ENCODE data around the gene CDH13. TPM values are rescaled to one million over a fixed set of nuclear protein-coding genes. Genes with fewer than 3 reads are reported as not detected.

CDH13 gene
- polyA plus RNA-seq, 1 donor from 2014 or later, result 3.2 TPM

- Histone ChIP-seq H3K9ac (ENCODE audit: low read length) (no peak overlapping the region), H3K4me3 (ENCODE audit: low read length) (no peak overlapping the region), H3K9me3 (ENCODE audit: low read length) (no peaks in the 10 kb centered on the region), H2AFZ (ENCODE audit: low read depth, low read length) (no peak overlapping the region), H3F3A (ENCODE audit: insufficient read depth, low read length, poor library complexity, severe bottlenecking) (no peaks in the 10 kb centered on the region), H3K27me3 (ENCODE audit: insufficient read depth, low read depth, low read length) (no peaks in the 10 kb centered on the region), H3K27ac (ENCODE audit: low read length) (no peak overlapping the region), H3K9me2 (ENCODE audit: insufficient read depth, low read length) (no peaks in the 10 kb centered on the region), H3K36me3 (ENCODE audit: insufficient read depth, low read length) (no peaks in the 10 kb centered on the region), H3K4me2 (ENCODE audit: low read length) (no peak overlapping the region), H4K20me1 (ENCODE audit: insufficient read depth) (no peaks in the 10 kb centered on the region), H3K79me2 (replicated peaks; ENCODE audit: insufficient read depth, low read length) (no peaks in the 10 kb centered on the region)
- TF ChIP-seq EZH2 (IDR thresholded peaks at IDR 0.05; ENCODE audit: borderline replicate concordance, insufficient read depth, low read length, poor library complexity, severe bottlenecking) (no peak), RAD21 (conservative IDR thresholded peaks at IDR 0.05) (no peak), CTCF (IDR thresholded peaks at IDR 0.05; ENCODE audit: poor library complexity, severe bottlenecking) (no peak), REST (IDR thresholded peaks at IDR 0.05; ENCODE audit: borderline replicate concordance) (no peak), MXI1 (conservative IDR thresholded peaks at IDR 0.05; ENCODE audit: poor library complexity, severe bottlenecking) (no peak), EP300 (conservative IDR thresholded peaks at IDR 0.05; ENCODE audit: poor library complexity, severe bottlenecking) (no peak), POLR2AphosphoS5 (IDR thresholded peaks at IDR 0.05) (no peak), SMC3 (conservative IDR thresholded peaks at IDR 0.05; ENCODE audit: poor library complexity) (no peak), TAF1 (IDR thresholded peaks at IDR 0.05; ENCODE audit: low read depth) (no peak)
These were observed 378.9 kb downstream of the CDH13 start for GRCh38 chr16:83005653-83006160.

- Histone ChIP-seq H4K20me1 (ENCODE audit: insufficient read depth) (no peaks in the 10 kb centered on the region), H3K9ac (ENCODE audit: low read length) (no peak overlapping the region), H3K4me2 (ENCODE audit: low read length) (no peak overlapping the region), H3K4me3 (ENCODE audit: low read length) (no peak overlapping the region), H3K9me2 (ENCODE audit: insufficient read depth, low read length) (no peaks in the 10 kb centered on the region), H3K9me3 (ENCODE audit: low read length) (no peaks in the 10 kb centered on the region), H2AFZ (ENCODE audit: low read depth, low read length) (no peak overlapping the region), H3K36me3 (ENCODE audit: insufficient read depth, low read length) (no peaks in the 10 kb centered on the region), H3K79me2 (replicated peaks; ENCODE audit: insufficient read depth, low read length) (no peaks in the 10 kb centered on the region), H3F3A (ENCODE audit: insufficient read depth, low read length, poor library complexity, severe bottlenecking) (no peaks in the 10 kb centered on the region), H3K27me3 (ENCODE audit: insufficient read depth, low read depth, low read length) (no peaks in the 10 kb centered on the region), H3K27ac (ENCODE audit: low read length) (no peak overlapping the region)
- TF ChIP-seq MXI1 (conservative IDR thresholded peaks at IDR 0.05; ENCODE audit: poor library complexity, severe bottlenecking) (no peak), RAD21 (conservative IDR thresholded peaks at IDR 0.05) (no peak), CTCF (IDR thresholded peaks at IDR 0.05; ENCODE audit: poor library complexity, severe bottlenecking) (no peak), REST (IDR thresholded peaks at IDR 0.05; ENCODE audit: borderline replicate concordance) (no peak), TAF1 (IDR thresholded peaks at IDR 0.05; ENCODE audit: low read depth) (no peak), EZH2 (IDR thresholded peaks at IDR 0.05; ENCODE audit: borderline replicate concordance, insufficient read depth, low read length, poor library complexity, severe bottlenecking) (no peak), EP300 (conservative IDR thresholded peaks at IDR 0.05; ENCODE audit: poor library complexity, severe bottlenecking) (no peak), SMC3 (conservative IDR thresholded peaks at IDR 0.05; ENCODE audit: poor library complexity) (no peak), POLR2AphosphoS5 (IDR thresholded peaks at IDR 0.05) (no peak)
These were observed 384.3 kb downstream of the CDH13 start for GRCh38 chr16:83010776-83011720.

Data from neural cell (in vitro differentiated cells).